T-helper 1 cell treated with Interleukin-12 subunit alpha and Interleukin-12 subunit beta and Interleukin-4 antibody, amounts not matched to agents 30 μg/mL and 1 μg/mL, for 36 hours (primary cell): Measurements from ENCODE around the gene SOS2.

Experiments
- H3K27ac Mint-ChIP-seq: one replicate; pipeline ENCODE4 v1.8.0; 2021; ENCODE audit warnings: mild to moderate bottlenecking, mixed read lengths
- H3K27me3 Mint-ChIP-seq: one replicate; pipeline ENCODE4 v1.8.0; 2021; ENCODE audit warnings: low read depth, mixed read lengths
- H3K36me3 Mint-ChIP-seq: one replicate; pipeline ENCODE4 v1.8.0; 2021; ENCODE audit warnings: low read depth, mixed read lengths
- H3K4me1 Mint-ChIP-seq: one replicate; pipeline ENCODE4 v1.8.0; 2021; ENCODE audit warnings: low read depth, mixed read lengths
- H3K4me3 Mint-ChIP-seq: one replicate; pipeline ENCODE4 v1.8.0; 2021; ENCODE audit warnings: mild to moderate bottlenecking, moderate library complexity, mixed read lengths
- H3K9me3 Mint-ChIP-seq: one replicate; pipeline ENCODE4 v1.8.0; 2021; ENCODE audit warnings: mixed read lengths

Gene SOS2

GRCh38 chr14:50231475-50232275 lies at the start of gene SOS2:
TSS of gene SOS2 (minus strand) at chr14:50231578. CDS start at chr14:50231283, 295 bp downstream.
- peak within 1 kb of the TSS; percentile 91 for H3K4me3 Mint-ChIP-seq
- peaks cover 4% of the 10 kb centered on the region for H3K27me3 Mint-ChIP-seq
- peaks cover 11% of the 10 kb centered on the region for H3K9me3 Mint-ChIP-seq
- H3K4me1 Mint-ChIP-seq: peaks cover 31% of the 10 kb centered on the region
- peak within 1 kb of the TSS; percentile 94 for H3K27ac Mint-ChIP-seq
- H3K36me3 Mint-ChIP-seq: peaks cover 16% of the 10 kb centered on the region

DNA sequence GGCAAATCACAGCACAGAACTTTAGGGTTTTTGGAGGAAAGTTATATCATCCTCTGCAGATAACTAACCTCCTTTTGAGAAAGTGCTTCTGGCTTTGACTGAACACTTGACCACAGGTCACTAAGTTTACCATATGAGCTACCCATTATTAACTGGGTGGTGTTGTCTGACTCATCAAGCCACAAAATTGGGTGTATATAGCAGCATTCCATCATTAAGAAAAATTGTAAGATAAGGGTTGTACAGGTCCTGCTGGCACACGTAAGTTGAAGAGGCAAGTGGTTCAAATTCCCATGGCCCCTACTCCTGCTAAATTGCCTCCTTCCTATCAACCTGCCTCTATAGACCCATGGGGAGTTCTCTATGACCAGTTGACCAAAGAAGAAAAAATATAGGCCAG lies 41.1 kb upstream of the SOS2 start:
- H3K4me1 Mint-ChIP-seq: no peaks in the 10 kb centered on the region
- no peak overlapping the region for H3K27ac Mint-ChIP-seq

GRCh38 chr14:50270932-50271331 lies 39.6 kb upstream of the SOS2 start:
- Mint-ChIP-seq H3K27ac (no peak overlapping the region), H3K4me1 (no peaks in the 10 kb centered on the region), H3K4me3 (no peak overlapping the region), H3K27me3 (no peaks in the 10 kb centered on the region), H3K9me3 (no peaks in the 10 kb centered on the region), H3K36me3 (no peaks in the 10 kb centered on the region)

More for the DNA sequence above, 41.1 kb upstream of the SOS2 start:
- Mint-ChIP-seq H3K9me3 (no peaks in the 10 kb centered on the region), H3K27me3 (no peaks in the 10 kb centered on the region), H3K4me3 (no peak overlapping the region), H3K36me3 (peaks cover 3% of the 10 kb centered on the region)

- Mint-ChIP-seq H3K9me3 (no peaks in the 10 kb centered on the region), H3K4me1 (no peaks in the 10 kb centered on the region), H3K4me3 (no peak overlapping the region), H3K36me3 (peaks cover 2% of the 10 kb centered on the region), H3K27ac (no peak overlapping the region), H3K27me3 (no peaks in the 10 kb centered on the region)
Observed at GRCh38 chr14:50265029-50265428, 33.7 kb upstream of the SOS2 start.

DNA sequence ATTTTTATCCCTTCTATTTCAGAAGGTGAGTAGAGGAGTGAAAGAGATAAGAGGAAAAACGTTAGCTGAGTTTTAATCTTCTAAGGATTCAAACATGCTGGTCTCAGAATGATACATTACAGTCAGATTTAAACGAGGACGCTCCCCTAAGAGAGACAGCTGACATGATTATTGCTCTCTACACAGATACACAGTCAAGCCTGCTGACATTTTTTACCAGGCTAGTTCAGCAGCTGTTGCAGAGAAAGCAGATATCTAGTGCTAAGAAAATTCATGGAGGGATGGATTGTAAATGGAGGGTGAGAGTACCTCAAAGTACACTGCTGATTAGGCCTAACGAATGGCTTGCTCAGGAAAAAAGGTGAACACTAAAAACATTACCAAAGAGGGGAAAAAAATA lies 31.9 kb upstream of the SOS2 start:
- Mint-ChIP-seq H3K4me3 (no peak overlapping the region), H3K27ac (no peak overlapping the region), H3K4me1 (no peaks in the 10 kb centered on the region), H3K27me3 (no peaks in the 10 kb centered on the region), H3K9me3 (no peaks in the 10 kb centered on the region), H3K36me3 (peaks cover 2% of the 10 kb centered on the region)

DNA sequence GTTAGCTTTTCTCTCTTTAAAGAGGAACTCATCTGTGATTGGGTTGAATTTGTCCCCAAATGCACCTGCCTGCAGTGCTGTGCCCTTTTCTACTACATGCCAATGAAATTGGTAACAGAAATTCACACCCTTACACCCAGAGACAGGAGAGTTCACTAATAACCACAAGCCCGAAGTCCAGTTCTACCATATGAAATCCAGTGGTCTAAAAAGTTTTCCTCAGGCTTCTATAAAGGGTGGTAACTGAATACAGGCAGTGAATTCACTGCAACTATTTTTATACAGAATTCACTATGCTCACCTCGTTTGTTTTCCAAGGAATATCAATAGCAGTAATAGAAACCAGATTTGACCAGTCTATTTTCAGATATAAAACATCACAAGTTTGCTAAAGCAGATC lies 31.5 kb upstream of the SOS2 start:
- Mint-ChIP-seq H3K9me3 (no peaks in the 10 kb centered on the region), H3K36me3 (peaks cover 2% of the 10 kb centered on the region), H3K4me1 (peaks cover 3% of the 10 kb centered on the region), H3K27ac (no peak overlapping the region), H3K4me3 (no peak overlapping the region), H3K27me3 (no peaks in the 10 kb centered on the region)

DNA sequence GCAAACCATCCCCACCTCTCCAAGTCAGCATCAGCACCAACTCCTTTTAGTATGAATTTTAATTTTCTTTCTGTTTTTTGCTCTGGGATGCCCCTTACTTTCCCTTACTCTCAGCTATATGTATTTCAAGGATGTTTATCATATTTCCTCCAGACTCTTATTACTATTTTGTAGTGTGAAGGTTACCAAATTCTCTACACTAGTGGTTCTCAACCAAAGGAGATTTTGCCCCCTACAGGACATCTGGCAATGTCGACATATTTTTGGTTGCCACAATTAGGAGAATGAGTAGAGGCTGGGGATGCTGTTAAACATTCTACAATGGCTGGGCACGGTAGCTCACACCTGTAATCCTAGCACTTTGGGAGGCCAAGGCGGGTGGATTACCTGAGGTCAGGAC lies 29.1 kb upstream of the SOS2 start:
- Mint-ChIP-seq H3K36me3 (peaks cover 2% of the 10 kb centered on the region), H3K27ac (no peak overlapping the region), H3K27me3 (no peaks in the 10 kb centered on the region), H3K9me3 (no peaks in the 10 kb centered on the region), H3K4me3 (no peak overlapping the region), H3K4me1 (peaks cover 4% of the 10 kb centered on the region)

- no peak overlapping the region for H3K4me3 Mint-ChIP-seq
- no peak overlapping the region for H3K27ac Mint-ChIP-seq
- peaks cover 4% of the 10 kb centered on the region for H3K4me1 Mint-ChIP-seq
- no peaks in the 10 kb centered on the region for H3K27me3 Mint-ChIP-seq
- peaks cover 2% of the 10 kb centered on the region for H3K36me3 Mint-ChIP-seq
- H3K9me3 Mint-ChIP-seq: no peaks in the 10 kb centered on the region
Observed at GRCh38 chr14:50260072-50260471, 28.7 kb upstream of the SOS2 start.

- H3K27me3 Mint-ChIP-seq: no peaks in the 10 kb centered on the region
- H3K27ac Mint-ChIP-seq: no peak overlapping the region
- peaks cover 4% of the 10 kb centered on the region for H3K4me1 Mint-ChIP-seq
- H3K36me3 Mint-ChIP-seq: peaks cover 10% of the 10 kb centered on the region
- no peak overlapping the region for H3K4me3 Mint-ChIP-seq
- H3K9me3 Mint-ChIP-seq: no peaks in the 10 kb centered on the region
Observed at GRCh38 chr14:50257732-50258131, 26.4 kb upstream of the SOS2 start.

- Mint-ChIP-seq H3K4me1 (peaks cover 4% of the 10 kb centered on the region), H3K9me3 (peaks cover 3% of the 10 kb centered on the region), H3K36me3 (peaks cover 15% of the 10 kb centered on the region), H3K4me3 (no peak overlapping the region), H3K27ac (no peak overlapping the region), H3K27me3 (no peaks in the 10 kb centered on the region)
Observed at GRCh38 chr14:50254248-50254647, 22.9 kb upstream of the SOS2 start.

- no peaks in the 10 kb centered on the region for H3K4me1 Mint-ChIP-seq
- no peaks in the 10 kb centered on the region for H3K27me3 Mint-ChIP-seq
- no peak overlapping the region for H3K4me3 Mint-ChIP-seq
- no peak overlapping the region for H3K27ac Mint-ChIP-seq
- peaks cover 3% of the 10 kb centered on the region for H3K9me3 Mint-ChIP-seq
- H3K36me3 Mint-ChIP-seq: peaks cover 19% of the 10 kb centered on the region
Observed at GRCh38 chr14:50249136-50249775, 17.9 kb upstream of the SOS2 start.

DNA sequence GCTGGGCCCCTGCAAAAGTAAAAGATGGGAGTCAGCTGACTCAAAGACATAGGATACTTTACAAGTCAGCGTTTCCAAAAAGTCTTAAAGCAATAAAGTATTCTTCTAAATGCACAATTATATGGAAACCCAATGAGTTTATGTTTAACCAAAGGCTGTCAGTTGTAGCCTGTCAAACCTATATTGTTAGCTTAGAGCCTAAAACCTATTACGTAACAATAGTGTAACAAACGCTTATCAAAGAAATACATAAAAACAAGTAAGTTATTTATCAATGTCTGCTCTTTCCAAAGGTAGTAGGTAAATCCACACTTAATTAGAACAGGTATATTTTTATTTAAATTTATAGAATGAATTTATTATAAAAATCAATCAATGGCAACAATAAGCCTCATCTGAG lies 15.9 kb upstream of the SOS2 start:
- no peaks in the 10 kb centered on the region for H3K27me3 Mint-ChIP-seq
- peaks cover under 1% of the 10 kb centered on the region for H3K9me3 Mint-ChIP-seq
- H3K36me3 Mint-ChIP-seq: peaks cover 6% of the 10 kb centered on the region
- H3K4me1 Mint-ChIP-seq: no peaks in the 10 kb centered on the region
- H3K4me3 Mint-ChIP-seq: no peak overlapping the region
- no peak overlapping the region for H3K27ac Mint-ChIP-seq

DNA sequence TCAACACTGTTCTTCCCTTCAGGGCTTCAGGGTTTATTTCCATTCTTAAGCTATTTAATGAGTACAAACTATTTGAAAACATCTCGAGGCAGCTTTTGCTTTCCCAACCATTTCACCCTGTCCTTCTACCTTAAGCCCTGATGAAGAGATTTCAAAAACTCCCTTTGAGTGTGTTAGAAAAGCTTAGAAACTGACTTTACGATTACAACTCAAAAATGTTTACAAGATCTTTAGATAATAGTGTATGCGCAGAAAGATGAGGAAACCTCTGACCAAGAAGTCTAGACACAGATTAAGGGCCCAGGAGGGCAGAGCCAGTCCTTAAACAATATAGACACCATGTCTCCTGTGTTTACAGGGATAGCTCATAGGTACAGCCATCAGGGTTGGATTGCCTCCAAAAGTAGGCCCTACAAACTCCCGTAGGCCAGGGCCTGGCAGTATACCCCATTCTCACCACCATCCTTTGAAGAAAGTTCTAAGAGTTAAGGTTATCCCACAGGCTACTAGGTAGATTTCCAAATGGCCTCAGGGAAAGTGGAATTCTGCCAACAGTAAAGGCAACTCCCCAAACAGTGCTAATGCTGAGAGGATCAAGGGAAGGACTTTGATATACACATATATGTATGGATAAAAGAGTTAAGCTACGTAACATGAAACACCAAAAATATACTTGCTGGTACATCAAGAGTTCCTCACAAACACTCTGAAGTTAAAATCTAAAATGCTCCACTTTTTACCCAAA lies 11.4 kb upstream of the SOS2 start:
- peaks cover 2% of the 10 kb centered on the region for H3K9me3 Mint-ChIP-seq
- peaks cover 4% of the 10 kb centered on the region for H3K36me3 Mint-ChIP-seq
- no peak overlapping the region for H3K4me3 Mint-ChIP-seq
- H3K4me1 Mint-ChIP-seq: no peaks in the 10 kb centered on the region
- no peaks in the 10 kb centered on the region for H3K27me3 Mint-ChIP-seq
- no peak overlapping the region for H3K27ac Mint-ChIP-seq

DNA sequence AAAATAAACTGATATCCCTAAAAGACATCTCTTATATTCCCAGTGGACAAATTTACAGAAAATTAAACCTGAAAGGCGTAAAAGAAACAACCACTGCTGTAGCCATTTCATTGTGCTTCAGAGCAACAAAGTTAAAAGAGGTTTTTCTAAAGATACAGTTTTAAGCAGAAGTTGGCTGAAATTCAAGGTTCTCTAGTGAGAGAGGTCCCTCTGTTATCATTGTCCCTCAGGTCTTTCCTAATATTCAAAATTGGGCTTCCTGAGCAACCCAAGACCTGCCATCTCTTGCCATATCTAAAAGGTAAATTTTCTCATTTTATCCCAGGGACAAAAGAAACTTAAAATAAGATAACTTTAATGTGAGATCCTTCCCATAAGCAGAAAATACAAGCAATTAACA lies 10.7 kb upstream of the SOS2 start:
- no peak overlapping the region for H3K27ac Mint-ChIP-seq
- H3K4me1 Mint-ChIP-seq: no peaks in the 10 kb centered on the region
- no peak overlapping the region for H3K4me3 Mint-ChIP-seq
- no peaks in the 10 kb centered on the region for H3K27me3 Mint-ChIP-seq
- peaks cover 4% of the 10 kb centered on the region for H3K36me3 Mint-ChIP-seq
- H3K9me3 Mint-ChIP-seq: peaks cover 7% of the 10 kb centered on the region

DNA sequence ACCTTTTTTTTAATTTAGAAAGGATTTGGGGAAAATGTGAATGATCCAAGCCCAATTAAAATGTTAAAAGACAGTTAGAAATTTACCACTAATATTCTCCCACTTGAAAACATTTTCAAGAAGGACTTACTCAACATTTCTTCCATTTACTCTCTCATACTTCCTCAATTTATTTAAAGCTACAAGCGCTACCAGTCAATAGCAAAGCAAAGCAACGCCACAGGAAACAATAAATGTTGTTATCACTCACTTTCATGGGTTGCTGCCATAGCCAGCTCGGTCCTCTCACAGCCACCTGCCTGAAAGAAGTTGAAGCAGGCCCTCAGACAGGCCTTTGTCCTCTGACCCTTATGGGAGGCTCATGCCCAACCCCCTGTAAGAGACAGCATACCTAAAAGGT lies 6.0 kb upstream of the SOS2 start:
- Mint-ChIP-seq H3K4me3 (no peak overlapping the region), H3K9me3 (peaks cover 18% of the 10 kb centered on the region), H3K27me3 (peaks cover 4% of the 10 kb centered on the region), H3K36me3 (peaks cover 7% of the 10 kb centered on the region), H3K4me1 (peaks cover 10% of the 10 kb centered on the region), H3K27ac (no peak overlapping the region)
